ENCODE measurements around the gene JAKMIP3.

DNA sequence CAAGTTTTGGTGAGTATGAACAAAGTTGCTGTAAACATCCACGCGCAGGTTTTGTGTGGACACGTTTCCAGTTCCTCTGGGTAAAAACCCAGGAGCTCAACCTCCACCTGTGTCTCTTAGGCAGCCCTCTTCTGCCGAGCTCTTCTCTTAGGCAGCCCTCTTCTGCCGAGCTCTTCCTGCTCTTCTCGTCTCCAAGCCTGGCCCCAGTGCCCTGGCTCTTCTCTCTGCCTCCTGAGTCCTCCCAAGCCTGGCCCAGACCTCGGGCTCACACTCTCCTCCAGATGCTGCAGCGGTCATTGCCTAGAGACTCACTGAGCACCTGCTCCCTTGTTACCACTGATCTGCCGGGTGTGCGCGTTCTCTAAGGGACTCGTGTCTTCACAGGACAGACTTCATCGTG lies 45.3 kb upstream of the JAKMIP3 start:
- TF ChIP-seq EZH2 (IDR thresholded peaks at IDR 0.05; ENCODE audit: borderline replicate concordance, insufficient read depth, low read depth, low read length, poor library complexity, severe bottlenecking), result no peak
- TF ChIP-seq, protein P1, sequence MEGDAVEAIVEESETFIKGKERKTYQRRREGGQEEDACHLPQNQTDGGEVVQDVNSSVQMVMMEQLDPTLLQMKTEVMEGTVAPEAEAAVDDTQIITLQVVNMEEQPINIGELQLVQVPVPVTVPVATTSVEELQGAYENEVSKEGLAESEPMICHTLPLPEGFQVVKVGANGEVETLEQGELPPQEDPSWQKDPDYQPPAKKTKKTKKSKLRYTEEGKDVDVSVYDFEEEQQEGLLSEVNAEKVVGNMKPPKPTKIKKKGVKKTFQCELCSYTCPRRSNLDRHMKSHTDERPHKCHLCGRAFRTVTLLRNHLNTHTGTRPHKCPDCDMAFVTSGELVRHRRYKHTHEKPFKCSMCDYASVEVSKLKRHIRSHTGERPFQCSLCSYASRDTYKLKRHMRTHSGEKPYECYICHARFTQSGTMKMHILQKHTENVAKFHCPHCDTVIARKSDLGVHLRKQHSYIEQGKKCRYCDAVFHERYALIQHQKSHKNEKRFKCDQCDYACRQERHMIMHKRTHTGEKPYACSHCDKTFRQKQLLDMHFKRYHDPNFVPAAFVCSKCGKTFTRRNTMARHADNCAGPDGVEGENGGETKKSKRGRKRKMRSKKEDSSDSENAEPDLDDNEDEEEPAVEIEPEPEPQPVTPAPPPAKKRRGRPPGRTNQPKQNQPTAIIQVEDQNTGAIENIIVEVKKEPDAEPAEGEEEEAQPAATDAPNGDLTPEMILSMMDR (IDR thresholded peaks at IDR 0.05), result no peak
